Suprapubic skin (tissue), 4 donors: ENCODE measurements around the gene EMC8. TPM values are rescaled to one million over a fixed set of nuclear protein-coding genes. Genes with fewer than 3 reads are reported as not detected.
A peak's percentile ranks its signal among the peaks of the same experiment; 100 is the strongest.

Source experiments
- DNase-seq, 2 donors: peaks; one replicate each; pipeline ENCODE4 v3.0.0-alpha.2; 2019; ENCODE audit warnings: low spot score in 2 of 2
- H3K27ac ChIP-seq: fragments of 200-600 bp; sonication (generic); one replicate; pipeline ENCODE4 v1.5.1; 2019
- H3K27me3 ChIP-seq: fragments of 200-600 bp; sonication (generic); one replicate; pipeline ENCODE4 v1.5.1; 2019
- H3K36me3 ChIP-seq: fragments of 200-600 bp; sonication (generic); one replicate; pipeline ENCODE4 v1.5.1; 2019
- H3K4me1 ChIP-seq: fragments of 200-600 bp; sonication (generic); one replicate; pipeline ENCODE4 v1.5.1; 2019
- H3K4me3 ChIP-seq: fragments of 200-600 bp; sonication (generic); one replicate; pipeline ENCODE4 v1.5.1; 2019; ENCODE audit warnings: mild to moderate bottlenecking
- H3K9me3 ChIP-seq: fragments of 200-600 bp; sonication (generic); one replicate; pipeline ENCODE4 v1.5.1; 2019
- CTCF ChIP-seq, 2 donors: fragments of 200-600 bp in 1 of 2; fragments of 450-650 bp in 1 of 2; sonication (generic) in 1 of 2; IDR thresholded peaks; one replicate each; pipeline ENCODE4 v1.5.1; 2016 to 2019; ENCODE audit warnings: antibody characterized with exemption in 2 of 2, mild to moderate bottlenecking in 1 of 2, moderate library complexity in 1 of 2
- EP300 ChIP-seq: sonication (generic); formaldehyde crosslinking; IDR thresholded peaks from one replicate; pipeline ENCODE4 v1.6.1; 2017; ENCODE audit warnings: antibody characterized with exemption
- POLR2A ChIP-seq, 2 donors: fragments of 450-650 bp; IDR thresholded peaks; one replicate each; pipeline ENCODE4 v1.6.1; 2017; ENCODE audit warnings: antibody characterized with exemption in 2 of 2, mild to moderate bottlenecking in 2 of 2, moderate library complexity in 2 of 2
- POLR2AphosphoS5 ChIP-seq, 3 donors: sonication (generic); formaldehyde crosslinking; IDR thresholded peaks; one replicate each; pipeline ENCODE4 v1.6.1; 2017; ENCODE audit warnings: antibody characterized with exemption in 3 of 3
- WGBS: methylation state at CpG from one replicate; pipeline ENCODE4 v1.1.5; 2018; 5-methylcytosine and 5-hydroxymethylcytosine counted together
- total RNA-seq, 4 donors: library from RNA; depleted of rRNA; stranded (reverse); fragments of >200 nt; gene quantifications; one replicate each; pipeline ENCODE4 v1.1.0, GENCODE V29; 2016

The EMC8 gene
- total RNA-seq, 4 donors from 2014 or later: 20.4 to 39.5 (median 23.9) TPM

- Histone ChIP-seq H3K27me3 (peaks cover 43% of the 10 kb centered on the region), H3K9me3 (no peaks in the 10 kb centered on the region), H3K36me3 (no peaks in the 10 kb centered on the region), H3K27ac (no peak overlapping the region), H3K4me1 (no peaks in the 10 kb centered on the region), H3K4me3 (no peak overlapping the region)
- WGBS: 91% methylated on average over 9 of the region's 9 CpGs
- TF ChIP-seq POLR2AphosphoS5 (IDR thresholded peaks at IDR 0.05) (no peak), POLR2A (IDR thresholded peaks at IDR 0.05) (no peak), EP300 (no peak), CTCF (IDR thresholded peaks at IDR 0.05) (no peak)
- DNase-seq: peak in 1 of 2 donors; percentile 29
Measured at GRCh38 chr16:85846461-85846860, 47.1 kb upstream of the EMC8 start.

GRCh38 chr16:85845266-85845665, 45.9 kb upstream of the EMC8 start:
- Histone ChIP-seq H3K4me3 (no peak overlapping the region), H3K27ac (no peak overlapping the region), H3K36me3 (no peaks in the 10 kb centered on the region), H3K27me3 (peaks cover 49% of the 10 kb centered on the region), H3K9me3 (no peaks in the 10 kb centered on the region), H3K4me1 (no peaks in the 10 kb centered on the region)
- TF ChIP-seq POLR2AphosphoS5 (IDR thresholded peaks at IDR 0.05): no peak
- TF ChIP-seq EP300: no peak
- TF ChIP-seq CTCF (IDR thresholded peaks at IDR 0.05): no peak
- TF ChIP-seq POLR2A (IDR thresholded peaks at IDR 0.05): no peak
- 73% methylated on average over 20 of the region's 20 CpGs for WGBS
- no peak for DNase-seq

GRCh38 chr16:85844786-85845185, 45.4 kb upstream of the EMC8 start:
- no peak for TF ChIP-seq CTCF (IDR thresholded peaks at IDR 0.05)
- TF ChIP-seq EP300: no peak
- TF ChIP-seq POLR2AphosphoS5 (IDR thresholded peaks at IDR 0.05): no peak
- TF ChIP-seq POLR2A (IDR thresholded peaks at IDR 0.05): no peak
- Histone ChIP-seq H3K36me3 (no peaks in the 10 kb centered on the region), H3K27ac (no peak overlapping the region), H3K27me3 (peaks cover 49% of the 10 kb centered on the region), H3K4me1 (no peaks in the 10 kb centered on the region), H3K4me3 (no peak overlapping the region), H3K9me3 (no peaks in the 10 kb centered on the region)
- DNase-seq: no peak
- 25% methylated on average over 15 of the region's 15 CpGs for WGBS

- Histone ChIP-seq H3K27me3 (peaks cover 52% of the 10 kb centered on the region), H3K9me3 (no peaks in the 10 kb centered on the region)
Measured at GRCh38 chr16:85844169-85844481, 44.8 kb upstream of the EMC8 start.

GRCh38 chr16:85843471-85844168, 44.3 kb upstream of the EMC8 start:
- no peak for DNase-seq
- TF ChIP-seq POLR2AphosphoS5 (IDR thresholded peaks at IDR 0.05): no peak
- TF ChIP-seq POLR2A (IDR thresholded peaks at IDR 0.05): no peak
- TF ChIP-seq EP300: no peak
- TF ChIP-seq CTCF (IDR thresholded peaks at IDR 0.05): no peak
- no peaks in the 10 kb centered on the region for H3K36me3 ChIP-seq
- no peaks in the 10 kb centered on the region for H3K9me3 ChIP-seq
- peaks cover 49% of the 10 kb centered on the region for H3K27me3 ChIP-seq
- WGBS: 88% methylated on average over 11 of the region's 11 CpGs
- no peaks in the 10 kb centered on the region for H3K4me1 ChIP-seq
- no peak overlapping the region for H3K4me3 ChIP-seq
- H3K27ac ChIP-seq: no peak overlapping the region

More at GRCh38 chr16:85844169-85844481, 44.8 kb upstream of the EMC8 start:
- no peak overlapping the region for H3K4me3 ChIP-seq
- H3K27ac ChIP-seq: no peak overlapping the region
- H3K36me3 ChIP-seq: no peaks in the 10 kb centered on the region
- no peak for TF ChIP-seq POLR2A (IDR thresholded peaks at IDR 0.05)
- no peak for TF ChIP-seq EP300
- TF ChIP-seq POLR2AphosphoS5 (IDR thresholded peaks at IDR 0.05): no peak
- no peak for TF ChIP-seq CTCF (IDR thresholded peaks at IDR 0.05)
- no peak for DNase-seq
- no peaks in the 10 kb centered on the region for H3K4me1 ChIP-seq
